Measurements from ENCODE around the gene AKNA.

DNA sequence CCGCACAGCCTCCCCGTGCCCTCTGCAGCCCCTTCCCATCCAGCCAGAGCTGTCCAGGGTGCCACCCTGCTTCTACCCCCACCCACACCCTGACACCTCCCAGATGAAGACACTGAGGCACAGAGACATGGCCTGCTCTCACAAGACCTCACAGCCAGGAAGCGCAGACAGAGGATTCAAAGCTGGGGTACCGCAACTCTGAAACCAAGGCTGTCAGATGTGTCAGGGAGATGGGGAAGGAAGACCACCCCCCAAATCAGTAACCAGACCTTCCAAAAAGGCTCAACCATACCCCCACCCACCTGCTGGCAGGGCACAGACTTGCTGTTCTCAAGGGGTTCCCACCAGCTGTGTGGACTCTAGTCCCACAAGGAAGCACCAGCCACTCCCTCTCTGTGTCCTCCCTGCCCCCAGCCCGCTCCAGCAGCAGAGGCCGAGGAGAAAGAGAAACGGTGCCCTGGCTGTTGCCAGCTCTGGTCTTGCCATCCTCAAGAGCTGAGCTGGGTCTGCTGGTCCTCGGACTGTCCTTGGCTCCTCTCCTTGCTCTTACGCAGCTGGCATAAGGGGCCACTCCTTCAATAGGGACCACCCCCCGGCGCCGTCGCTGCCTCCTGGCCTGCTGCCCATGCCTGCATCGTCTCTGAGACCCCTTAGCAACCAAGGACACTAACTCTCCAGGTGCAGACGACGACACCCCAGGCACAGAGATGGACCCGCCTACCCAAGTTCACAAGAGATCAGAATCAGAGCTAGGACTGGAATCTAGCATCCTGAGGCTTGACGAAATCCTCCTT lies 699 bp downstream of the AKNA start:
- TF ChIP-seq EP300 (IDR thresholded peaks at IDR 0.05): no peak
- TF ChIP-seq CHD2 (IDR thresholded peaks at IDR 0.05; ENCODE audit: low read length, partially characterized antibody): no peak
- TF ChIP-seq, protein P1, sequence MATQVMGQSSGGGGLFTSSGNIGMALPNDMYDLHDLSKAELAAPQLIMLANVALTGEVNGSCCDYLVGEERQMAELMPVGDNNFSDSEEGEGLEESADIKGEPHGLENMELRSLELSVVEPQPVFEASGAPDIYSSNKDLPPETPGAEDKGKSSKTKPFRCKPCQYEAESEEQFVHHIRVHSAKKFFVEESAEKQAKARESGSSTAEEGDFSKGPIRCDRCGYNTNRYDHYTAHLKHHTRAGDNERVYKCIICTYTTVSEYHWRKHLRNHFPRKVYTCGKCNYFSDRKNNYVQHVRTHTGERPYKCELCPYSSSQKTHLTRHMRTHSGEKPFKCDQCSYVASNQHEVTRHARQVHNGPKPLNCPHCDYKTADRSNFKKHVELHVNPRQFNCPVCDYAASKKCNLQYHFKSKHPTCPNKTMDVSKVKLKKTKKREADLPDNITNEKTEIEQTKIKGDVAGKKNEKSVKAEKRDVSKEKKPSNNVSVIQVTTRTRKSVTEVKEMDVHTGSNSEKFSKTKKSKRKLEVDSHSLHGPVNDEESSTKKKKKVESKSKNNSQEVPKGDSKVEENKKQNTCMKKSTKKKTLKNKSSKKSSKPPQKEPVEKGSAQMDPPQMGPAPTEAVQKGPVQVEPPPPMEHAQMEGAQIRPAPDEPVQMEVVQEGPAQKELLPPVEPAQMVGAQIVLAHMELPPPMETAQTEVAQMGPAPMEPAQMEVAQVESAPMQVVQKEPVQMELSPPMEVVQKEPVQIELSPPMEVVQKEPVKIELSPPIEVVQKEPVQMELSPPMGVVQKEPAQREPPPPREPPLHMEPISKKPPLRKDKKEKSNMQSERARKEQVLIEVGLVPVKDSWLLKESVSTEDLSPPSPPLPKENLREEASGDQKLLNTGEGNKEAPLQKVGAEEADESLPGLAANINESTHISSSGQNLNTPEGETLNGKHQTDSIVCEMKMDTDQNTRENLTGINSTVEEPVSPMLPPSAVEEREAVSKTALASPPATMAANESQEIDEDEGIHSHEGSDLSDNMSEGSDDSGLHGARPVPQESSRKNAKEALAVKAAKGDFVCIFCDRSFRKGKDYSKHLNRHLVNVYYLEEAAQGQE (IDR thresholded peaks at IDR 0.05): no peak
- no peak for TF ChIP-seq POLR2A (IDR thresholded peaks at IDR 0.05; ENCODE audit: low read length)
- TF ChIP-seq CTCF (IDR thresholded peaks at IDR 0.05): no peak
- no peak for TF ChIP-seq MAFK (IDR thresholded peaks at IDR 0.05; ENCODE audit: partially characterized antibody)
